Measurements from ENCODE around the gene BOD1. TPM values are rescaled to one million over a fixed set of nuclear protein-coding genes. Genes with fewer than 3 reads are reported as not detected.

The BOD1 gene
- polyA plus RNA-seq, 1 donor from 2014 or later = 14.0 TPM

GRCh38 chr5:173582216-173583111 is 34.0 kb downstream of the BOD1 start:
- peaks cover 7 to 33% (median 26%) of the 10 kb centered on the region in 3 donors for H3K9me3 Mint-ChIP-seq
- H3K27me3 Mint-ChIP-seq = peaks cover 8% of the 10 kb centered on the region
- no peak overlapping the region for H3K4me3 Mint-ChIP-seq
- no peak overlapping the region for H3K27ac Mint-ChIP-seq
- no peaks in the 10 kb centered on the region for H3K36me3 Mint-ChIP-seq
- no peaks in the 10 kb centered on the region for H3K4me1 Mint-ChIP-seq

- H3K9me3 Mint-ChIP-seq = peaks cover 6 to 27% (median 26%) of the 10 kb centered on the region in 3 donors
These were observed 34.8 kb downstream of the BOD1 start for GRCh38 chr5:173581408-173582215.

GRCh38 chr5:173578947-173579615 is 37.4 kb downstream of the BOD1 start:
- H3K4me3 Mint-ChIP-seq = no peak overlapping the region
- H3K27ac Mint-ChIP-seq = no peak overlapping the region
- H3K4me1 Mint-ChIP-seq = peaks cover 0 to 1% (median 0%) of the 10 kb centered on the region in 3 donors
- H3K9me3 Mint-ChIP-seq = peaks cover 3 to 15% (median 10%) of the 10 kb centered on the region in 3 donors
- peaks cover 13% of the 10 kb centered on the region for H3K27me3 Mint-ChIP-seq
- no peaks in the 10 kb centered on the region for H3K36me3 Mint-ChIP-seq

More at GRCh38 chr5:173581408-173582215, 34.8 kb downstream of the BOD1 start:
- peak overlapping the region in 1 of 4 donors; percentile 9 for H3K4me3 Mint-ChIP-seq
- no peaks in the 10 kb centered on the region for H3K36me3 Mint-ChIP-seq
- no peak overlapping the region for H3K27ac Mint-ChIP-seq
- H3K27me3 Mint-ChIP-seq = peaks cover 9% of the 10 kb centered on the region
- H3K4me1 Mint-ChIP-seq = no peaks in the 10 kb centered on the region

- Mint-ChIP-seq H3K4me1 (peaks cover 0 to 3% (median 2%) of the 10 kb centered on the region in 3 donors), H3K27me3 (peaks cover 15% of the 10 kb centered on the region), H3K27ac (no peak overlapping the region), H3K4me3 (no peak overlapping the region), H3K36me3 (no peaks in the 10 kb centered on the region), H3K9me3 (peaks cover 3 to 15% (median 10%) of the 10 kb centered on the region in 3 donors)
These were observed 38.6 kb downstream of the BOD1 start for GRCh38 chr5:173577817-173578216.

GRCh38 chr5:173577166-173577565 is 39.3 kb downstream of the BOD1 start:
- Mint-ChIP-seq H3K27ac (no peak overlapping the region), H3K36me3 (no peaks in the 10 kb centered on the region), H3K4me3 (no peak overlapping the region)

GRCh38 chr5:173575985-173576384 is 40.5 kb downstream of the BOD1 start:
- Mint-ChIP-seq H3K27ac (no peak overlapping the region), H3K36me3 (peaks cover 2% of the 10 kb centered on the region), H3K27me3 (peaks cover 15% of the 10 kb centered on the region), H3K4me3 (no peak overlapping the region), H3K4me1 (peaks cover 0 to 4% (median 4%) of the 10 kb centered on the region in 3 donors), H3K9me3 (peaks cover 2 to 15% (median 10%) of the 10 kb centered on the region in 3 donors)

More at GRCh38 chr5:173577166-173577565, 39.3 kb downstream of the BOD1 start:
- H3K9me3 Mint-ChIP-seq = peaks cover 3 to 15% (median 10%) of the 10 kb centered on the region in 3 donors
- H3K27me3 Mint-ChIP-seq = peaks cover 16% of the 10 kb centered on the region
- peaks cover 0 to 4% (median 4%) of the 10 kb centered on the region in 3 donors for H3K4me1 Mint-ChIP-seq

GRCh38 chr5:173574983-173575382 is 41.5 kb downstream of the BOD1 start:
- Mint-ChIP-seq H3K9me3 (peaks cover 2 to 10% (median 10%) of the 10 kb centered on the region in 3 donors), H3K4me3 (no peak overlapping the region), H3K4me1 (peaks cover 0 to 4% (median 4%) of the 10 kb centered on the region in 3 donors), H3K27ac (no peak overlapping the region), H3K36me3 (peaks cover 2% of the 10 kb centered on the region), H3K27me3 (peaks cover 15% of the 10 kb centered on the region)

GRCh38 chr5:173573126-173573960 is 43.1 kb downstream of the BOD1 start:
- peaks cover 17% of the 10 kb centered on the region for H3K27me3 Mint-ChIP-seq
- H3K4me3 Mint-ChIP-seq = peak overlapping the region in 1 of 4 donors; percentile 44
- peaks cover 0 to 4% (median 4%) of the 10 kb centered on the region in 3 donors for H3K4me1 Mint-ChIP-seq
- peak overlapping the region in 1 of 3 donors; percentile 53 for H3K27ac Mint-ChIP-seq
- H3K36me3 Mint-ChIP-seq = peaks cover 2% of the 10 kb centered on the region
- H3K9me3 Mint-ChIP-seq = peaks cover under 1 to 7% (median 5%) of the 10 kb centered on the region in 3 donors

- Mint-ChIP-seq H3K4me3 (peak overlapping the region in 2 of 4 donors; percentile 44 to 72), H3K4me1 (peaks cover 0 to 4% (median 4%) of the 10 kb centered on the region in 3 donors), H3K36me3 (peaks cover 3% of the 10 kb centered on the region), H3K27ac (no peak overlapping the region), H3K27me3 (peaks cover 18% of the 10 kb centered on the region), H3K9me3 (peaks cover 4 to 11% (median 9%) of the 10 kb centered on the region in 3 donors)
These were observed 43.9 kb downstream of the BOD1 start for GRCh38 chr5:173572431-173573125.

- H3K4me1 Mint-ChIP-seq = peaks cover 0 to 4% (median 4%) of the 10 kb centered on the region in 3 donors
- H3K4me3 Mint-ChIP-seq = no peak overlapping the region
- H3K27ac Mint-ChIP-seq = no peak overlapping the region
- peaks cover 4 to 9% (median 8%) of the 10 kb centered on the region in 3 donors for H3K9me3 Mint-ChIP-seq
- H3K27me3 Mint-ChIP-seq = peaks cover 17% of the 10 kb centered on the region
- H3K36me3 Mint-ChIP-seq = peaks cover 3% of the 10 kb centered on the region
These were observed 45.9 kb downstream of the BOD1 start for GRCh38 chr5:173570321-173571090.

GRCh38 chr5:173568703-173569102 is 47.7 kb downstream of the BOD1 start:
- Mint-ChIP-seq H3K4me1 (peaks cover 0 to 4% (median 3%) of the 10 kb centered on the region in 3 donors), H3K36me3 (peaks cover 6% of the 10 kb centered on the region), H3K27ac (no peak overlapping the region), H3K4me3 (no peak overlapping the region), H3K27me3 (peaks cover 19% of the 10 kb centered on the region), H3K9me3 (peaks cover 4 to 9% (median 8%) of the 10 kb centered on the region in 3 donors)

- H3K27me3 Mint-ChIP-seq = peaks cover 20% of the 10 kb centered on the region
- no peak overlapping the region for H3K4me3 Mint-ChIP-seq
- H3K9me3 Mint-ChIP-seq = peaks cover 4 to 9% (median 8%) of the 10 kb centered on the region in 3 donors
- H3K4me1 Mint-ChIP-seq = peaks cover 0 to 3% (median 3%) of the 10 kb centered on the region in 3 donors
- no peak overlapping the region for H3K27ac Mint-ChIP-seq
- H3K36me3 Mint-ChIP-seq = peaks cover 6% of the 10 kb centered on the region
These were observed 48.3 kb downstream of the BOD1 start for GRCh38 chr5:173568128-173568527.

Measured in IgD-negative memory B cell (primary cell).